K562 (cell line): ENCODE data around the gene SPHK2. TPM values are rescaled to one million over a fixed set of nuclear protein-coding genes. Genes with fewer than 3 reads are reported as not detected.

Source experiments
- ATAC-seq: fragments of 200-7000 bp; cut with Tn5 transposase; 3 replicates; pipeline ENCODE4 v1.9.1; 2020; ENCODE audit warnings: moderate library complexity
- BruUV-seq: library from RNA; stranded (reverse); fragments of 400-500 nt; replicated peaks from 2 replicates; lab custom pipeline; 2021; lab: Mats Ljungman, UMichigan
- CTCF ChIA-PET: fragments of 300-600 bp; formaldehyde crosslinking; extraction: SDS; loops from one replicate; lab custom pipeline; 2021; ENCODE audit warnings: low intra/inter-chr PET ratio; lab: Yijun Ruan, JAX
- POLR2A ChIA-PET: fragments of 300-600, 350-650 bp; sonication (Branson Sonifier 250); formaldehyde crosslinking; extraction: SDS; loops from one replicate; lab custom pipeline; 2021; ENCODE audit warnings: antibody characterized with exemption, inconsistent platforms; lab: Yijun Ruan, JAX
- DNase-seq, 4 experiments: peaks; one replicate each; pipeline versions ENCODE4 v3.0.0 to v3.0.0-alpha.2; 2011 to 2018; ENCODE audit warnings: low spot score in 3 of 4, mixed read lengths in 3 of 4; ENCODE audit errors: extremely low read depth in 1 of 4
- FAIRE-seq: peaks from 2 replicates; lab custom pipeline; 2011; peaks lifted over from hg19 to GRCh38; lab: Jason Lieb, UNC
- H2AFZ ChIP-seq: 2 replicates; pipeline ENCODE4 v1.6.0; 2011; ENCODE audit warnings: low read depth, low read length, control low read depth, inconsistent platforms
- H3K27ac ChIP-seq: fragments of 200-600 bp; 3 replicates; pipeline ENCODE4 v1.8.0; 2011; ENCODE audit warnings: low read depth, mild to moderate bottlenecking, control low read depth, inconsistent platforms, low read length, moderate library complexity, mixed read lengths; ENCODE audit errors: extremely low read depth
- H3K27me3 ChIP-seq, 2 experiments: fragments of 300-600 bp in 1 of 2; 2 replicates in 1 of 2; 3 replicates in 1 of 2; pipeline versions ENCODE4 v1.6.0 to v1.8.0; 2011; ENCODE audit warnings: inconsistent platforms in 2 of 2, low read length in 2 of 2, mild to moderate bottlenecking in 1 of 2, mixed read lengths in 1 of 2, moderate library complexity in 1 of 2; ENCODE audit not compliant: control insufficient read depth in 2 of 2, insufficient read depth in 2 of 2
- H3K36me3 ChIP-seq: fragments of 300-600 bp; 3 replicates; pipeline ENCODE4 v1.8.0; 2011; ENCODE audit warnings: mild to moderate bottlenecking, low read length, inconsistent platforms; ENCODE audit not compliant: control insufficient read depth, insufficient read depth
- H3K4me1 ChIP-seq, 2 experiments: fragments of 200-600 bp in 1 of 2; replicated peaks in 1 of 2; 2 replicates in 1 of 2; 3 replicates in 1 of 2; pipeline versions ENCODE4 v1.5.1 to v1.8.0; 2011; ENCODE audit warnings: inconsistent platforms in 2 of 2, low read length in 2 of 2, mild to moderate bottlenecking in 1 of 2, mixed read lengths in 1 of 2, moderate library complexity in 1 of 2; ENCODE audit not compliant: control insufficient read depth in 2 of 2, insufficient read depth in 2 of 2
- H3K4me2 ChIP-seq: 2 replicates; pipeline ENCODE4 v1.6.1; 2011; ENCODE audit warnings: low read length, control low read depth, inconsistent platforms, mixed read lengths; ENCODE audit not compliant: insufficient read depth
- H3K4me3 ChIP-seq: fragments of 200-600 bp; sonication (generic), shearing (Covaris generic); 2 replicates; pipeline ENCODE4 v1.5.1; 2016; ENCODE audit warnings: control low read depth, inconsistent platforms
- H3K79me2 ChIP-seq: fragments of 200-600 bp; 3 replicates; pipeline ENCODE4 v1.8.0; 2011; ENCODE audit warnings: low read length, inconsistent platforms; ENCODE audit not compliant: control insufficient read depth, insufficient read depth
- H3K9ac ChIP-seq, 2 experiments: 2 replicates each; pipeline versions ENCODE4 v1.6.0 to v1.6.1; 2011; ENCODE audit warnings: low read depth in 2 of 2, low read length in 2 of 2, control low read depth in 1 of 2, inconsistent platforms in 1 of 2, mild to moderate bottlenecking in 1 of 2, mixed read lengths in 1 of 2; ENCODE audit not compliant: insufficient read depth in 1 of 2
- H3K9me1 ChIP-seq: one replicate; pipeline ENCODE4 v1.6.0; 2011; ENCODE audit warnings: inconsistent platforms, mild to moderate bottlenecking, low read length, moderate library complexity; ENCODE audit not compliant: control insufficient read depth, insufficient read depth
- H3K9me3 ChIP-seq: replicated peaks from 2 replicates; pipeline ENCODE4 v1.5.1; 2011; ENCODE audit warnings: low read depth, low read length, inconsistent platforms; ENCODE audit not compliant: control insufficient read depth, insufficient read depth
- H4K20me1 ChIP-seq: replicated peaks from 2 replicates; pipeline ENCODE4 v1.6.1; 2011; ENCODE audit warnings: low read length, inconsistent platforms, mixed read lengths; ENCODE audit not compliant: control insufficient read depth, insufficient read depth
- ASH1L ChIP-seq: fragments of 450-650 bp; IDR thresholded peaks from 2 replicates; pipeline ENCODE4 v1.6.1; 2018; ENCODE audit warnings: borderline replicate concordance, mild to moderate bottlenecking, low read depth; ENCODE audit not compliant: partially characterized antibody
- BCOR ChIP-seq: fragments of 450-650 bp; IDR thresholded peaks from 2 replicates; pipeline ENCODE4 v1.6.1; 2016
- BHLHE40 ChIP-seq: IDR thresholded peaks from 2 replicates; pipeline ENCODE4 v1.6.1; 2011; ENCODE audit warnings: low read length, improper control_type of control experiment
- ELF1 ChIP-seq: fragments of 200-800 bp; sonication (Bioruptor generic); IDR thresholded peaks from 2 replicates; pipeline ENCODE4 v1.6.1; 2016; ENCODE audit warnings: missing genetic modification characterization, missing compliant biosample characterization
- KDM1A ChIP-seq, 2 experiments: fragments of 450-650 bp; IDR thresholded peaks; 2 replicates each; pipeline ENCODE4 v1.6.1; 2016; ENCODE audit warnings: mild to moderate bottlenecking in 2 of 2
- KDM4B ChIP-seq, 2 experiments: fragments of 450-650 bp in 1 of 2; sonication (generic) in 1 of 2; IDR thresholded peaks; 2 replicates each; pipeline ENCODE4 v1.6.1; 2016 to 2017; ENCODE audit warnings: borderline replicate concordance in 2 of 2, antibody characterized with exemption in 1 of 2, low read depth in 1 of 2, mild to moderate bottlenecking in 1 of 2
- MAX ChIP-seq: sonication (generic); formaldehyde crosslinking; IDR thresholded peaks from 2 replicates; pipeline ENCODE4 v1.9.0; 2022; ENCODE audit warnings: mild to moderate bottlenecking, missing genetic modification reagents
- MCM2 ChIP-seq: fragments of 450-650 bp; IDR thresholded peaks from 2 replicates; pipeline ENCODE4 v1.6.1; 2017; ENCODE audit warnings: low read depth, mild to moderate bottlenecking
- NONO ChIP-seq, 2 experiments: fragments of 200-400 bp in 1 of 2; fragments of 450-650 bp in 1 of 2; formaldehyde crosslinking in 1 of 2; IDR thresholded peaks; 2 replicates each; pipeline ENCODE4 v1.6.1; 2017; ENCODE audit warnings: low read depth in 2 of 2, mild to moderate bottlenecking in 2 of 2, moderate library complexity in 2 of 2, low read length in 1 of 2
- RBM25 ChIP-seq: fragments of 200-400 bp; formaldehyde crosslinking; IDR thresholded peaks from 2 replicates; pipeline ENCODE4 v1.6.1; 2018; ENCODE audit warnings: low read length, low read depth, moderate library complexity; ENCODE audit not compliant: severe bottlenecking
- SIRT6 ChIP-seq: IDR thresholded peaks from one replicate; pipeline ENCODE4 v1.6.1; 2012; ENCODE audit warnings: low read depth, mild to moderate bottlenecking, control low read depth, inconsistent platforms, low read length, moderate library complexity
- ZBTB33 ChIP-seq: sonication (generic); formaldehyde crosslinking; IDR thresholded peaks from 2 replicates; pipeline ENCODE4 v1.8.1; 2023; ENCODE audit warnings: mild to moderate bottlenecking, missing genetic modification reagents
- ZFP36 ChIP-seq: fragments of 150-350 bp; IDR thresholded peaks from 2 replicates; pipeline ENCODE4 v1.6.1; 2018; ENCODE audit warnings: low read length, low read depth; ENCODE audit not compliant: partially characterized antibody
- ZNF384 ChIP-seq: IDR thresholded peaks from 2 replicates; pipeline ENCODE4 v1.6.1; 2012; ENCODE audit warnings: low read depth, low read length, improper control_type of control experiment
- WGBS: fragments of 100-300 bp; shearing (Covaris generic); methylation state at CpG from one replicate; pipeline ENCODE4 v1.1.6; 2016; ENCODE audit warnings: low coverage, mixed read lengths; ENCODE audit not compliant: insufficient coverage; ENCODE audit errors: missing lambda C conversion rate; 5-methylcytosine and 5-hydroxymethylcytosine counted together
- in situ Hi-C: fragments of 300-500 bp; cut with MboI; formaldehyde crosslinking; loops from 4 replicates; pipeline ENCODE4 v1.15.0; 2018; ENCODE audit warnings: inconsistent platforms, mixed read lengths
- intact Hi-C: fragments of 100-400 bp; cut with micrococcal nuclease; formaldehyde crosslinking; loops from 2 replicates; pipeline ENCODE4 v1.14.2; 2022
- polyA plus RNA-seq, 8 experiments: library from polyadenylated mRNA; depleted of rRNA in 4 of 8; stranded (reverse) in 5 of 8; unstranded in 3 of 8; fragments of >200 nt; fragmentation: Nextera tagmentation in 2 of 8; fragmentation: Illumina TruSeq in 1 of 8; extraction: Ambion mirVana in 2 of 8; extraction: Trizol in 1 of 8; gene quantifications; 2 replicates each; pipeline versions ENCODE4 v1.2.1 to v1.2.3, GENCODE V29; 2011 to 2014; ENCODE audit warnings: inconsistent platforms in 1 of 8, missing spikeins in 1 of 8
- total RNA-seq, 7 experiments: library from RNA; depleted of rRNA in 6 of 7; stranded (reverse); fragments of >200 nt in 6 of 7; fragmentation: Illumina TruSeq in 2 of 7; extraction: Trizol in 2 of 7; gene quantifications; 2 replicates each; pipeline versions ENCODE4 v1.2.1 to v1.2.3, GENCODE V29; 2011 to 2021; ENCODE audit warnings: low replicate concordance in 1 of 7
- TF ChIP-seq, protein P1 (sequence below): sonication (generic); formaldehyde crosslinking; IDR thresholded peaks from 2 replicates; pipeline ENCODE4 v1.8.0; 2022; ENCODE audit warnings: missing genetic modification reagents, mild to moderate bottlenecking, moderate library complexity, borderline replicate concordance

Gene SPHK2
- total and polyA plus RNA-seq, 9 of the 15 experiments (the other 6 are each of a cell fraction or from before 2014, with no cell fraction given), result 0.10 to 15.2 (median 2.9) TPM

GRCh38 chr19:48596679-48597465 is 22.4 kb upstream of the SPHK2 start:
- no peak overlapping the region for H3K27ac ChIP-seq
- H3K9ac ChIP-seq, result 0 out of 4 replicates have a peak overlapping the region, but pooled peaks of 1 of the 2 experiments have one; percentile 35
- no peaks in the 10 kb centered on the region for H3K79me2 ChIP-seq
- peaks cover 0 to 7% of the 10 kb centered on the region in 2 experiments; a peak in 2 of 5 replicates for H3K27me3 ChIP-seq
- in situ Hi-C loops (loop anchor here (25.0 kb wide), 1 partner anchor 1515 kb away; no protein-coding TSS in a partner anchor), intact Hi-C loops (no loop called here)
- H2AFZ ChIP-seq, result 0 out of 2 replicates have a peak overlapping the region, but pooled peaks have one; percentile 40
- DNase-seq (no peak), FAIRE-seq (no peak), ATAC-seq (no peak)
- ChIA-PET CTCF (interaction anchor here (0.7 kb wide), 1 partner anchor 92 kb away, joined by 3 read pairs; no protein-coding TSS in a partner anchor), POLR2A (no interaction called here)
- BruUV-seq, result no TSS peak
- TF ChIP-seq ASH1L, result no peak
- TF ChIP-seq MCM2, result no peak
- no peak for TF ChIP-seq KDM4B (IDR thresholded peaks at IDR 0.05; ENCODE audit: borderline replicate concordance in 2 of 2, low read depth in 1 of 2)
- TF ChIP-seq, protein P1, sequence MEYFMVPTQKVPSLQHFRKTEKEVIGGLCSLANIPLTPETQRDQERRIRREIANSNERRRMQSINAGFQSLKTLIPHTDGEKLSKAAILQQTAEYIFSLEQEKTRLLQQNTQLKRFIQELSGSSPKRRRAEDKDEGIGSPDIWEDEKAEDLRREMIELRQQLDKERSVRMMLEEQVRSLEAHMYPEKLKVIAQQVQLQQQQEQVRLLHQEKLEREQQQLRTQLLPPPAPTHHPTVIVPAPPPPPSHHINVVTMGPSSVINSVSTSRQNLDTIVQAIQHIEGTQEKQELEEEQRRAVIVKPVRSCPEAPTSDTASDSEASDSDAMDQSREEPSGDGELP, result peak; percentile 9; the same call in 1 of the 2 replicates
- TF ChIP-seq NONO (IDR thresholded peaks at IDR 0.05; ENCODE audit: low read depth in 2 of 2, low read length in 1 of 2), result no peak
- TF ChIP-seq KDM1A (IDR thresholded peaks at IDR 0.05), result 0 out of 4 replicates have a peak, but pooled peaks of 1 of the 2 experiments have one; percentile 10
- TF ChIP-seq ZNF384, result peak; percentile 38; the same call in 1 of the 2 replicates
- no peak for TF ChIP-seq SIRT6
- TF ChIP-seq RBM25, result peak; percentile 45
- TF ChIP-seq BHLHE40, result no peak
- peak; percentile 26; the same call in 1 of the 2 replicates for TF ChIP-seq BCOR
- peak; percentile 63 for TF ChIP-seq ZFP36
- TF ChIP-seq ZBTB33 (CRISPR knock-in tag), result peak; percentile 60; the same call in 1 of the 2 replicates
- 0 out of 2 replicates have a peak, but pooled peaks have one; percentile 30 for TF ChIP-seq MAX
- TF ChIP-seq ELF1, result no peak
- 0 out of 2 replicates have a peak, but pooled peaks cover 2% of the 10 kb centered on the region for H4K20me1 ChIP-seq
- H3K9me3 ChIP-seq, result no peaks in the 10 kb centered on the region
- no peak overlapping the region for H3K4me3 ChIP-seq
- peaks cover 0 to 29% of the 10 kb centered on the region in 2 experiments; a peak in 2 of 5 replicates for H3K4me1 ChIP-seq
- WGBS, result 56% methylated on average over 37 of the region's 39 CpGs
- H3K36me3 ChIP-seq, result no peaks in the 10 kb centered on the region
- peaks cover 2% of the 10 kb centered on the region for H3K9me1 ChIP-seq
- H3K4me2 ChIP-seq, result no peak overlapping the region
